HCT116 (cell line): Measurements from ENCODE around the gene GMDS. TPM values are rescaled to one million over a fixed set of nuclear protein-coding genes. Genes with fewer than 3 reads are reported as not detected.

Experiments
- ATAC-seq: fragments of 200-7000 bp; cut with Tn5 transposase; 2 replicates; pipeline ENCODE4 v1.9.1; 2020; ENCODE audit warnings: mild to moderate bottlenecking, moderate library complexity
- BruUV-seq: library from RNA; stranded (reverse); fragments of 400-500 nt; replicated peaks from 2 replicates; lab custom pipeline; 2021; lab: Mats Ljungman, UMichigan
- CTCF ChIA-PET: fragments of 300-600 bp; sonication (Branson Sonifier 250); formaldehyde crosslinking; loops from one replicate; lab custom pipeline; 2021; ENCODE audit warnings: antibody characterized with exemption; lab: Charles Lee
- POLR2A ChIA-PET: fragments of 300-600, 350-600 bp; sonication (Branson Sonifier 250); formaldehyde crosslinking; loops from one replicate; lab custom pipeline; 2021; ENCODE audit warnings: antibody characterized with exemption; lab: Charles Lee
- RAD21 ChIA-PET, 2 experiments: fragments of 300-600 bp; sonication (Branson Sonifier 250); formaldehyde crosslinking; loops; one replicate each; lab custom pipeline; 2023; ENCODE audit warnings: low total read pairs in 2 of 2; ENCODE audit not compliant: uncharacterized antibody in 2 of 2, unreplicated experiment in 2 of 2, low non-redundant PET in 1 of 2; lab: Charles Lee
- DNase-seq: peaks from one replicate; pipeline ENCODE4 v3.0.0-alpha.2; 2010; ENCODE audit warnings: low read depth, low spot score
- H2AFZ ChIP-seq: fragments of 200-600 bp; shearing (Covaris generic), sonication (generic); 2 replicates; pipeline ENCODE4 v1.6.1; 2017; ENCODE audit warnings: low read depth, mixed run types, mixed read lengths, antibody characterized with exemption, low read length; ENCODE audit not compliant: poor library complexity, severe bottlenecking
- H3K27ac ChIP-seq: 2 replicates; pipeline ENCODE4 v1.5.1; 2012; ENCODE audit warnings: low read depth, low read length
- H3K27me3 ChIP-seq: fragments of 200-600 bp; sonication (generic); 2 replicates; pipeline ENCODE4 v1.6.1; 2016; ENCODE audit warnings: mixed run types, low read length, mixed read lengths; ENCODE audit not compliant: insufficient read depth
- H3K36me3 ChIP-seq, 2 experiments: fragments of 200-500 bp in 1 of 2; fragments of 200-600 bp in 1 of 2; sonication (Bioruptor generic) in 1 of 2; sonication (generic) in 1 of 2; 2 replicates each; pipeline versions ENCODE4 v1.5.1 to v1.6.1; 2014 to 2016; ENCODE audit warnings: low read length in 2 of 2, inconsistent platforms in 1 of 2, mixed read lengths in 1 of 2, mixed run types in 1 of 2; ENCODE audit not compliant: insufficient read depth in 2 of 2, control insufficient read depth in 1 of 2
- H3K4me1 ChIP-seq, 2 experiments: fragments of 200-600 bp in 1 of 2; sonication (generic) in 1 of 2; 2 replicates each; pipeline versions ENCODE4 v1.5.1 to v1.6.1; 2012 to 2017; ENCODE audit warnings: low read length in 2 of 2, inconsistent platforms in 1 of 2, mild to moderate bottlenecking in 1 of 2, mixed read lengths in 1 of 2, mixed run types in 1 of 2, moderate library complexity in 1 of 2; ENCODE audit not compliant: insufficient read depth in 2 of 2, control insufficient read depth in 1 of 2
- H3K4me2 ChIP-seq: fragments of 200-600 bp; sonication (generic); 2 replicates; pipeline ENCODE4 v1.6.1; 2017; ENCODE audit warnings: mixed run types, low read length, mixed read lengths
- H3K4me3 ChIP-seq, 2 experiments: fragments of 200-600 bp in 1 of 2; sonication (generic) in 1 of 2; replicated peaks in 1 of 2; 2 replicates each; pipeline ENCODE4 v1.5.1; 2011 to 2016; ENCODE audit warnings: low read length in 2 of 2, control low read depth in 1 of 2, low read depth in 1 of 2, mild to moderate bottlenecking in 1 of 2, mixed read lengths in 1 of 2, mixed run types in 1 of 2
- H3K79me2 ChIP-seq: fragments of 200-600 bp; sonication (generic); 2 replicates; pipeline ENCODE4 v1.6.1; 2017; ENCODE audit warnings: mild to moderate bottlenecking, mixed run types, low read length, moderate library complexity, mixed read lengths; ENCODE audit not compliant: insufficient read depth
- H3K9ac ChIP-seq: fragments of 200-600 bp; sonication (generic); 2 replicates; pipeline ENCODE4 v1.6.1; 2016; ENCODE audit warnings: low read length, mixed read lengths
- H3K9me2 ChIP-seq: fragments of 200-600 bp; sonication (generic), shearing (Covaris generic); 2 replicates; pipeline ENCODE4 v1.6.1; 2017; ENCODE audit warnings: mixed run types, mild to moderate bottlenecking, moderate library complexity; ENCODE audit not compliant: insufficient read depth
- H3K9me3 ChIP-seq, 2 experiments: fragments of 200-500 bp in 1 of 2; fragments of 200-600 bp in 1 of 2; sonication (Bioruptor generic) in 1 of 2; sonication (generic) in 1 of 2; 2 replicates each; pipeline ENCODE4 v1.6.1; 2014 to 2017; ENCODE audit warnings: low read length in 2 of 2, mixed read lengths in 2 of 2, inconsistent platforms in 1 of 2, low read depth in 1 of 2, mild to moderate bottlenecking in 1 of 2, mixed run types in 1 of 2, moderate library complexity in 1 of 2; ENCODE audit not compliant: control insufficient read depth in 1 of 2, insufficient read depth in 1 of 2
- H4K20me1 ChIP-seq: fragments of 200-600 bp; sonication (generic), shearing (Covaris generic); 2 replicates; pipeline ENCODE4 v1.6.1; 2017; ENCODE audit warnings: mixed run types, mild to moderate bottlenecking, moderate library complexity; ENCODE audit not compliant: insufficient read depth
- CBX3 ChIP-seq: IDR thresholded peaks from 2 replicates; pipeline ENCODE4 v1.6.1; 2012; ENCODE audit warnings: low read depth
- CEBPB ChIP-seq: IDR thresholded peaks from 2 replicates; pipeline ENCODE4 v1.6.1; 2012; ENCODE audit warnings: low read depth
- EGR1 ChIP-seq: IDR thresholded peaks from 2 replicates; pipeline ENCODE4 v1.6.1; 2012; ENCODE audit warnings: low read depth
- ELF1 ChIP-seq: IDR thresholded peaks from 2 replicates; pipeline ENCODE4 v1.6.1; 2012; ENCODE audit warnings: low read depth, borderline replicate concordance
- JUND ChIP-seq: IDR thresholded peaks from 2 replicates; pipeline ENCODE4 v1.6.1; 2012
- MAX ChIP-seq: IDR thresholded peaks from 2 replicates; pipeline ENCODE4 v1.6.1; 2012
- POLR2A ChIP-seq: IDR thresholded peaks from 2 replicates; pipeline ENCODE4 v1.7.0; 2011; ENCODE audit warnings: borderline replicate concordance; ENCODE audit not compliant: insufficient read depth, insufficient read length; ENCODE audit errors: extremely low read depth
- POLR2AphosphoS5 ChIP-seq: IDR thresholded peaks from 2 replicates; pipeline ENCODE4 v1.6.1; 2011; ENCODE audit warnings: mild to moderate bottlenecking, low read depth, low read length, moderate library complexity
- RAD21 ChIP-seq: IDR thresholded peaks from 2 replicates; pipeline ENCODE4 v1.6.1; 2012; ENCODE audit warnings: low read depth, mild to moderate bottlenecking
- SIN3A ChIP-seq: IDR thresholded peaks from 2 replicates; pipeline ENCODE4 v1.6.1; 2012; ENCODE audit warnings: low read depth
- TCF7L2 ChIP-seq: IDR thresholded peaks from 2 replicates; pipeline ENCODE4 v1.7.0; 2011; ENCODE audit warnings: borderline replicate concordance, inconsistent platforms; ENCODE audit not compliant: insufficient read depth, insufficient read length; ENCODE audit errors: extremely low read depth
- YY1 ChIP-seq: IDR thresholded peaks from 2 replicates; pipeline ENCODE4 v1.6.1; 2011; ENCODE audit warnings: low read length, low read depth, moderate library complexity, mild to moderate bottlenecking; ENCODE audit not compliant: insufficient replicate concordance; ENCODE audit errors: extremely low read depth
- ZBTB33 ChIP-seq: IDR thresholded peaks from 2 replicates; pipeline ENCODE4 v1.6.1; 2011; ENCODE audit warnings: mild to moderate bottlenecking, low read length, moderate library complexity; ENCODE audit not compliant: insufficient replicate concordance; ENCODE audit errors: extremely low read depth
- ZFX ChIP-seq: fragments of 450-650 bp; IDR thresholded peaks from 2 replicates; pipeline ENCODE4 v1.6.1; 2017
- ZNF274 ChIP-seq: fragments of 200-500 bp; sonication (Bioruptor generic); IDR thresholded peaks from 2 replicates; pipeline ENCODE4 v1.6.1; 2014; ENCODE audit warnings: mild to moderate bottlenecking, low read depth, low read length, inconsistent platforms
- intact Hi-C: fragments of 100-400 bp; cut with micrococcal nuclease; formaldehyde crosslinking; loops from 2 replicates; pipeline ENCODE4 v1.10.0; 2022
- total RNA-seq: library from RNA; stranded (reverse); gene quantifications from one replicate; pipeline ENCODE4 v1.2.1, GENCODE V29; 2021; ENCODE audit not compliant: unreplicated experiment
- TF ChIP-seq, protein P1 (sequence below): IDR thresholded peaks from 2 replicates; pipeline ENCODE4 v1.6.1; 2012; ENCODE audit warnings: low read depth

Gene GMDS
- total RNA-seq, 1 experiment from 2014 or later = 34.4 TPM

DNA sequence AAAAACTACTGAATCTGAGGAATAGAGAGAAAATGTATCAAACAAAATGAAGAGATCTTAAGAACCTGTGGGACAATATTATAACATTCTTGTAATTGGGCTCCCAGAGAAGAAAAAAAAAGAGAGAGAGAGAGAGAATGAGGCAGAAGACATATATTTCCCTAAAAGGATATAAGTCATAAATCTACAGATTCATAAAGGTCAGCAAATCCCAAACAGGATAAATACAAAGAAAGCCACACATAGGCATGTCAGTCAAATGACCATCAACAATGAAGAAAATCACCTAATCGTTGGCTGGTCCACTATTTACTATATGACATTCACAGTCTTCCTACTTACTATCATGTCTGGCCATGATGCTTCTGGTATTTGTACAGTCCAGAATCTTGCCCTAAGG is 190.3 kb downstream of the GMDS start:
- POLR2A ChIA-PET = no interaction called here
- CTCF ChIA-PET = no interaction called here
- intact Hi-C loops = no loop called here
- no peaks in the 10 kb centered on the region for H3K36me3 ChIP-seq
- TF ChIP-seq ELF1 = no peak
- no peak for TF ChIP-seq SIN3A
- no peak for TF ChIP-seq JUND
- TF ChIP-seq CEBPB = no peak
- TF ChIP-seq YY1 = no peak
- no peak for TF ChIP-seq EGR1
- TF ChIP-seq TCF7L2 = no peak
- TF ChIP-seq POLR2A = no peak
- TF ChIP-seq RAD21 = no peak
- TF ChIP-seq POLR2AphosphoS5 = no peak
- no peak for TF ChIP-seq MAX
- TF ChIP-seq, protein P1, sequence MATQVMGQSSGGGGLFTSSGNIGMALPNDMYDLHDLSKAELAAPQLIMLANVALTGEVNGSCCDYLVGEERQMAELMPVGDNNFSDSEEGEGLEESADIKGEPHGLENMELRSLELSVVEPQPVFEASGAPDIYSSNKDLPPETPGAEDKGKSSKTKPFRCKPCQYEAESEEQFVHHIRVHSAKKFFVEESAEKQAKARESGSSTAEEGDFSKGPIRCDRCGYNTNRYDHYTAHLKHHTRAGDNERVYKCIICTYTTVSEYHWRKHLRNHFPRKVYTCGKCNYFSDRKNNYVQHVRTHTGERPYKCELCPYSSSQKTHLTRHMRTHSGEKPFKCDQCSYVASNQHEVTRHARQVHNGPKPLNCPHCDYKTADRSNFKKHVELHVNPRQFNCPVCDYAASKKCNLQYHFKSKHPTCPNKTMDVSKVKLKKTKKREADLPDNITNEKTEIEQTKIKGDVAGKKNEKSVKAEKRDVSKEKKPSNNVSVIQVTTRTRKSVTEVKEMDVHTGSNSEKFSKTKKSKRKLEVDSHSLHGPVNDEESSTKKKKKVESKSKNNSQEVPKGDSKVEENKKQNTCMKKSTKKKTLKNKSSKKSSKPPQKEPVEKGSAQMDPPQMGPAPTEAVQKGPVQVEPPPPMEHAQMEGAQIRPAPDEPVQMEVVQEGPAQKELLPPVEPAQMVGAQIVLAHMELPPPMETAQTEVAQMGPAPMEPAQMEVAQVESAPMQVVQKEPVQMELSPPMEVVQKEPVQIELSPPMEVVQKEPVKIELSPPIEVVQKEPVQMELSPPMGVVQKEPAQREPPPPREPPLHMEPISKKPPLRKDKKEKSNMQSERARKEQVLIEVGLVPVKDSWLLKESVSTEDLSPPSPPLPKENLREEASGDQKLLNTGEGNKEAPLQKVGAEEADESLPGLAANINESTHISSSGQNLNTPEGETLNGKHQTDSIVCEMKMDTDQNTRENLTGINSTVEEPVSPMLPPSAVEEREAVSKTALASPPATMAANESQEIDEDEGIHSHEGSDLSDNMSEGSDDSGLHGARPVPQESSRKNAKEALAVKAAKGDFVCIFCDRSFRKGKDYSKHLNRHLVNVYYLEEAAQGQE = no peak
- no peak for TF ChIP-seq ZFX
- TF ChIP-seq CBX3 = no peak
- TF ChIP-seq ZNF274 = no peak
- no peak for TF ChIP-seq ZBTB33
- DNase-seq (no peak), ATAC-seq (no peak)
- no peak overlapping the region for H3K9ac ChIP-seq
- H3K4me1 ChIP-seq = no peaks in the 10 kb centered on the region
- no TSS peak for BruUV-seq
- H3K9me2 ChIP-seq = no peaks in the 10 kb centered on the region
- no peak overlapping the region for H3K27ac ChIP-seq
- no peaks in the 10 kb centered on the region for H3K27me3 ChIP-seq
- no peak overlapping the region for H3K4me3 ChIP-seq
- H3K4me2 ChIP-seq = no peak overlapping the region
- no peak overlapping the region for H2AFZ ChIP-seq
- no peaks in the 10 kb centered on the region for H4K20me1 ChIP-seq
- H3K9me3 ChIP-seq = no peaks in the 10 kb centered on the region
- RAD21 ChIA-PET = no interaction called here
- H3K79me2 ChIP-seq = no peaks in the 10 kb centered on the region
